ENCODE data around the gene F2R.
"Not testable (repeated sequence)": the region's sequence is repeated elsewhere in the genome, so short reads cannot be mapped to it uniquely, and the experiment has no call there.

Gene F2R

GRCh38 chr5:76735762-76736545 lies 20.0 kb downstream of the F2R start:
- Histone ChIP-seq H3K79me2 (ENCODE audit: low read length) (no peaks in the 10 kb centered on the region), H3K4me3 (ENCODE audit: low read length) (no peak overlapping the region), H2AFZ (ENCODE audit: low read depth, low read length) (peak overlapping the region; percentile 49; the same call in 1 of the 2 replicates), H3K4me2 (ENCODE audit: low read length) (peak overlapping the region; percentile 68), H3K9me3 (ENCODE audit: insufficient read depth, low read length) (peaks cover under 1% of the 10 kb centered on the region; the same call in 1 of the 2 replicates), H3K27ac (ENCODE audit: low read length) (peak overlapping the region; percentile 86), H3K27me3 (ENCODE audit: low read depth, low read length) (no peaks in the 10 kb centered on the region), H3K9ac (ENCODE audit: low read length) (peak overlapping the region; percentile 40), H4K20me1 (ENCODE audit: insufficient read depth, low read length) (no peaks in the 10 kb centered on the region), H3K36me3 (replicated peaks; ENCODE audit: low read depth, low read length) (peaks cover 1% of the 10 kb centered on the region), H3K4me1 (ENCODE audit: low read length) (peaks cover 66% of the 10 kb centered on the region)
- TF ChIP-seq EZH2phosphoT487 (IDR thresholded peaks at IDR 0.05; ENCODE audit: low read depth) (no peak), CTCF (IDR thresholded peaks at IDR 0.05; ENCODE audit: low read depth, low read length) (no peak)

GRCh38 chr5:76736679-76737556 lies 21.0 kb downstream of the F2R start:
- Histone ChIP-seq H3K79me2 (ENCODE audit: low read length) (no peaks in the 10 kb centered on the region), H3K9ac (ENCODE audit: low read length) (peak overlapping the region; percentile 40; the same call in 1 of the 2 replicates), H3K27ac (ENCODE audit: low read length) (peak overlapping the region; percentile 86), H2AFZ (ENCODE audit: low read depth, low read length) (no peak overlapping the region), H3K4me1 (ENCODE audit: low read length) (peaks cover 63% of the 10 kb centered on the region), H3K36me3 (replicated peaks; ENCODE audit: low read depth, low read length) (no peaks in the 10 kb centered on the region), H3K27me3 (ENCODE audit: low read depth, low read length) (no peaks in the 10 kb centered on the region), H3K4me2 (ENCODE audit: low read length) (peak overlapping the region; percentile 68), H3K9me3 (ENCODE audit: insufficient read depth, low read length) (no peaks in the 10 kb centered on the region), H4K20me1 (ENCODE audit: insufficient read depth, low read length) (no peaks in the 10 kb centered on the region), H3K4me3 (ENCODE audit: low read length) (0 out of 2 replicates have a peak overlapping the region, but pooled peaks have one; percentile 11)
- TF ChIP-seq CTCF (IDR thresholded peaks at IDR 0.05; ENCODE audit: low read depth, low read length) (no peak), EZH2phosphoT487 (IDR thresholded peaks at IDR 0.05; ENCODE audit: low read depth) (no peak)

DNA sequence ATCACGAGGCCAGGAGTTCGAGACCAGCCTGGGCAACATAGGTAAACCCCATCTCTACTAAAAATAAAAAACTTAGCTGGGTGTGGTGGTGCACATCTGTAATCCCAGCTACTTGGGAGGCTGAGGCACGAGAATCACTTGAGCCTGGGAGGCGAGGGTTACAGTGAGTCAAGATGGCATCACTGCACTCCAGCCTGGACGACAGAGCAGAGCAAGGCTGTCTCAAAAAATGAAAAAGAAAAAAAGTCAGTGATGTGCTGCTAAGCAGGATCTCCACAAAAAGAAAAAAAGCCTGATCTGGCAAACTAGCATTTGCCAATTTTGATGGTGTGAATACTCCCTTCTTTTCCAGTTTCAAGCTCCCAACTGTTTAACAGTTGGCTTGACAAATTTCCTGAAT lies 21.9 kb downstream of the F2R start:
- Histone ChIP-seq H3K27ac (ENCODE audit: low read length) (peak overlapping the region; percentile 86), H3K9me3 (ENCODE audit: insufficient read depth, low read length) (no peaks in the 10 kb centered on the region), H2AFZ (ENCODE audit: low read depth, low read length) (no peak overlapping the region), H4K20me1 (ENCODE audit: insufficient read depth, low read length) (no peaks in the 10 kb centered on the region), H3K79me2 (ENCODE audit: low read length) (no peaks in the 10 kb centered on the region), H3K4me1 (ENCODE audit: low read length) (peaks cover 54% of the 10 kb centered on the region), H3K4me3 (ENCODE audit: low read length) (no peak overlapping the region), H3K36me3 (replicated peaks; ENCODE audit: low read depth, low read length) (no peaks in the 10 kb centered on the region), H3K4me2 (ENCODE audit: low read length) (peak overlapping the region; percentile 68), H3K9ac (ENCODE audit: low read length) (peak overlapping the region; percentile 41; the same call in 1 of the 2 replicates), H3K27me3 (ENCODE audit: low read depth, low read length) (no peaks in the 10 kb centered on the region)
- TF ChIP-seq CTCF (IDR thresholded peaks at IDR 0.05; ENCODE audit: low read depth, low read length) (no peak), EZH2phosphoT487 (IDR thresholded peaks at IDR 0.05; ENCODE audit: low read depth) (no peak)

DNA sequence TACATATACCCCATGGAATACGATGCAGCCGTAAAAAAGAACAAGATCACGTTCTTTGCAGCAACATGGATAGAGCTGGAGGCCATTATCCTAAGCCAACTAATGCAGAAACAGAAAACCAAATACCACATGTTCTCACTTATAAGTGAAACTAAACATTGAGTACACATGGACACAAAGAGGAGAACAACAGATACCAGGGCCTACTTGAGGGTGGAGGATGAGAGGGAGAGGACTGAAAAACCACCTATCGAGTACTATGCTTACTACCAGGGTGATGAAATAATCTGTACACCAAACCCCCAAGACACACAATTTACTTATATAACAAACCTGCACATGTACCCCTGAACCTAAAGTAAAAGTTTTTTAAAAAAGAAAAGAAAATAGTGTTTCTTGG lies 25.6 kb downstream of the F2R start:
- H3K27me3 ChIP-seq (ENCODE audit: low read depth, low read length); H3K79me2 ChIP-seq (ENCODE audit: low read length); H3K4me3 ChIP-seq (ENCODE audit: low read length); H3K4me2 ChIP-seq (ENCODE audit: low read length); H3K27ac ChIP-seq (ENCODE audit: low read length); H4K20me1 ChIP-seq (ENCODE audit: insufficient read depth, low read length); H3K9ac ChIP-seq (ENCODE audit: low read length); H2AFZ ChIP-seq (ENCODE audit: low read depth, low read length); H3K36me3 ChIP-seq (replicated peaks; ENCODE audit: low read depth, low read length); H3K9me3 ChIP-seq (ENCODE audit: insufficient read depth, low read length): not testable (repeated sequence)
- peaks cover 27% of the 10 kb centered on the region for H3K4me1 ChIP-seq (ENCODE audit: low read length)

Measured in OCI-LY3 (cell line).